KOPT-K1 (cell line): ENCODE measurements around the gene HOXA13.

ENCODE experiments used
- H3K27ac ChIP-seq: fragments of 200-600 bp; sonication (generic); 2 replicates; pipeline ENCODE4 v1.5.1; 2016; ENCODE audit warnings: antibody characterized with exemption, mild to moderate bottlenecking, low read depth, low read length; ENCODE audit not compliant: poor library complexity, severe bottlenecking
- H3K36me3 ChIP-seq: fragments of 200-600 bp; sonication (generic); 2 replicates; pipeline ENCODE4 v1.5.1; 2017; ENCODE audit warnings: antibody characterized with exemption, mild to moderate bottlenecking, low read length, moderate library complexity; ENCODE audit not compliant: insufficient read depth
- H3K9me3 ChIP-seq: fragments of 200-600 bp; sonication (generic); 2 replicates; pipeline ENCODE4 v1.5.1; 2017; ENCODE audit warnings: antibody characterized with exemption, low read length, mild to moderate bottlenecking; ENCODE audit not compliant: insufficient read depth, poor library complexity, severe bottlenecking

Gene HOXA13

GRCh38 chr7:27199849-27200760, at the start of gene HOXA13:
TSS of gene HOXA13 (minus strand) at chr7:27200091. CDS start at chr7:27200077, 14 bp downstream.
- Histone ChIP-seq H3K36me3 (no peaks in the 10 kb centered on the region), H3K9me3 (no peaks in the 10 kb centered on the region), H3K27ac (no peak within 1 kb of the TSS)

- no peaks in the 10 kb centered on the region for H3K36me3 ChIP-seq
- no peak overlapping the region for H3K27ac ChIP-seq
- H3K9me3 ChIP-seq, result peaks cover 8% of the 10 kb centered on the region
These were observed 49.2 kb upstream of the HOXA13 start for GRCh38 chr7:27248911-27249723.

GRCh38 chr7:27248427-27248806, 48.5 kb upstream of the HOXA13 start:
- Histone ChIP-seq H3K36me3 (no peaks in the 10 kb centered on the region), H3K9me3 (peaks cover 9% of the 10 kb centered on the region), H3K27ac (no peak overlapping the region)

- Histone ChIP-seq H3K27ac (no peak overlapping the region), H3K9me3 (peaks cover 13% of the 10 kb centered on the region), H3K36me3 (no peaks in the 10 kb centered on the region)
These were observed 47.8 kb upstream of the HOXA13 start for GRCh38 chr7:27247452-27248426.

GRCh38 chr7:27247000-27247399, 47.1 kb upstream of the HOXA13 start:
- Histone ChIP-seq H3K27ac (no peak overlapping the region), H3K9me3 (peaks cover 14% of the 10 kb centered on the region), H3K36me3 (no peaks in the 10 kb centered on the region)

- Histone ChIP-seq H3K9me3 (peaks cover 14% of the 10 kb centered on the region), H3K27ac (no peak overlapping the region), H3K36me3 (no peaks in the 10 kb centered on the region)
These were observed 46.2 kb upstream of the HOXA13 start for GRCh38 chr7:27245798-27246691.

- H3K9me3 ChIP-seq, result peaks cover 14% of the 10 kb centered on the region
- H3K27ac ChIP-seq, result no peak overlapping the region
- H3K36me3 ChIP-seq, result no peaks in the 10 kb centered on the region
These were observed 45.4 kb upstream of the HOXA13 start for GRCh38 chr7:27245124-27245797.

- H3K36me3 ChIP-seq, result no peaks in the 10 kb centered on the region
- H3K9me3 ChIP-seq, result peaks cover 14% of the 10 kb centered on the region
- H3K27ac ChIP-seq, result no peak overlapping the region
These were observed 44.7 kb upstream of the HOXA13 start for GRCh38 chr7:27244488-27245123.

- no peak overlapping the region for H3K27ac ChIP-seq
- H3K9me3 ChIP-seq, result peaks cover 14% of the 10 kb centered on the region
- no peaks in the 10 kb centered on the region for H3K36me3 ChIP-seq
These were observed 43.7 kb upstream of the HOXA13 start for GRCh38 chr7:27243340-27244163.

GRCh38 chr7:27242555-27243339, 42.9 kb upstream of the HOXA13 start, which contains the start of gene EVX1:
TSS of gene EVX1 (plus strand) at chr7:27242802. CDS start at chr7:27243031, 229 bp downstream.
- peaks cover 14% of the 10 kb centered on the region for H3K9me3 ChIP-seq
- H3K36me3 ChIP-seq, result no peaks in the 10 kb centered on the region
- H3K27ac ChIP-seq, result no peak within 1 kb of the TSS

- Histone ChIP-seq H3K9me3 (peaks cover 14% of the 10 kb centered on the region), H3K36me3 (no peaks in the 10 kb centered on the region), H3K27ac (no peak overlapping the region)
These were observed 42.3 kb upstream of the HOXA13 start for GRCh38 chr7:27242154-27242553.
